ENCODE data around the gene REV1. TPM values are rescaled to one million over a fixed set of nuclear protein-coding genes. Genes with fewer than 3 reads are reported as not detected.

REV1 gene
- total and polyA plus RNA-seq, 9 of the 15 experiments (the other 6 are each of a cell fraction or from before 2014, with no cell fraction given), result 12.8 to 54.4 (median 29.6) TPM

DNA sequence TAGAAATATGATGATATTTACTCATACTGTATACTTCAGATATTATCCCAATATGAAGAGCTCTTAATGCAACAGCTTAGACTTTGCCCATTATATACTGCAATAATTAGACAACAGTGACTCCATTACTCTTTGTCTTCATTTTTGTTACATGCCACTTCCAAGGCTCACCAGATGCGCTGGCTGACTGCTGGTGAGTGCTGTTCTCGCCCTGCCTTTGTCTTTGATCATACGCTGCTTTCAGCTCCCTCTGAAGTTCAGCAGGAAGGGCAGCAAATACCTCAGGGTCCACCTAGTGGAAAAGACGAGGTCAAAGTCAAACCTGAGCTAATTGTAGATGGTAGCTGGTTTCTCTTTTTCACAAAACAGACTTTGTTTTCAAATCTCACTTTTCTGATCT is 86.3 kb downstream of the REV1 start (continued):
- TF ChIP-seq, protein P1, sequence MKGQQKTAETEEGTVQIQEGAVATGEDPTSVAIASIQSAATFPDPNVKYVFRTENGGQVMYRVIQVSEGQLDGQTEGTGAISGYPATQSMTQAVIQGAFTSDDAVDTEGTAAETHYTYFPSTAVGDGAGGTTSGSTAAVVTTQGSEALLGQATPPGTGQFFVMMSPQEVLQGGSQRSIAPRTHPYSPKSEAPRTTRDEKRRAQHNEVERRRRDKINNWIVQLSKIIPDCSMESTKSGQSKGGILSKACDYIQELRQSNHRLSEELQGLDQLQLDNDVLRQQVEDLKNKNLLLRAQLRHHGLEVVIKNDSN (CRISPR knock-in tag; IDR thresholded peaks at IDR 0.05), result no peak
- TF ChIP-seq POLR2A (conservative IDR thresholded peaks at IDR 0.05), result peak; percentile 20; the same call in 1 of the 2 replicates

DNA sequence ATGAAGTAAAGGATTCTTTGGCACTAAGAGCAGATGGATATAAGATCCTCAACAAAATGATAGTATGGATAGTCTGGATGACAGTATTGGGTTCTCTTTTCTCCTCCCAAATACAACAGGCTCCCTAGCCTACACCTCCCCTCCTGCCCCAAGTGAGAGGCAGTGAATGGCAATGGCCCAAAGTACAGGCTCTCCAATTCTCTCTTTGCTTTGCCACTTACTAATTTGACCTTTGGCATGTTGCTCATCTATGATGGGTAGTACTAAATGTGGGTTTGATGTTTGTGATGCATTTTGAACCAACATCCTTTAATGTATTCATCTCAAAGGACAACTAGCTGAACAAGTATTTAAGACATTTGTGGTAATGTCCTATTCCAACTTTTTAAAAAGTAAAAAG is 86.7 kb downstream of the REV1 start:
- H3K4me3 ChIP-seq, result no peak overlapping the region
- ChIA-PET CTCF (ENCODE audit: low intra/inter-chr PET ratio) (no interaction called here), POLR2A (interaction anchor here (1.1 to 1.2 kb wide), 2 partner anchors 10 kb away, joined by 3 to 4 read pairs; no protein-coding TSS in a partner anchor)
- no peak overlapping the region for H3K9ac ChIP-seq (ENCODE audit: insufficient read depth in 1 of 2, low read depth in 2 of 2, low read length in 2 of 2)
- no peak overlapping the region for H3K4me2 ChIP-seq (ENCODE audit: insufficient read depth, low read length)
- no peak for TF ChIP-seq TBL1XR1 (IDR thresholded peaks at IDR 0.05; ENCODE audit: low read length in 2 of 2)
- 0 out of 2 replicates have a peak, but pooled peaks have one; percentile 29 for TF ChIP-seq SUPT5H (IDR thresholded peaks at IDR 0.05)
- no peak for TF ChIP-seq ZBTB1 (CRISPR knock-in tag; IDR thresholded peaks at IDR 0.05; ENCODE audit: borderline replicate concordance, low read depth)
- no peak for TF ChIP-seq LCOR (CRISPR knock-in tag; IDR thresholded peaks at IDR 0.05)
- no peak for TF ChIP-seq ZNF57 (CRISPR knock-in tag; IDR thresholded peaks at IDR 0.05)
- TF ChIP-seq POLR2A (conservative IDR thresholded peaks at IDR 0.05), result peak; percentile 43; the same call in 1 of the 2 replicates
- no peak for TF ChIP-seq CC2D1A (IDR thresholded peaks at IDR 0.05)
- no peak for TF ChIP-seq ZBTB17 (CRISPR knock-in tag; IDR thresholded peaks at IDR 0.05)
- no peak for TF ChIP-seq BCL6 (CRISPR knock-in tag; IDR thresholded peaks at IDR 0.05)
- TF ChIP-seq, protein P2, sequence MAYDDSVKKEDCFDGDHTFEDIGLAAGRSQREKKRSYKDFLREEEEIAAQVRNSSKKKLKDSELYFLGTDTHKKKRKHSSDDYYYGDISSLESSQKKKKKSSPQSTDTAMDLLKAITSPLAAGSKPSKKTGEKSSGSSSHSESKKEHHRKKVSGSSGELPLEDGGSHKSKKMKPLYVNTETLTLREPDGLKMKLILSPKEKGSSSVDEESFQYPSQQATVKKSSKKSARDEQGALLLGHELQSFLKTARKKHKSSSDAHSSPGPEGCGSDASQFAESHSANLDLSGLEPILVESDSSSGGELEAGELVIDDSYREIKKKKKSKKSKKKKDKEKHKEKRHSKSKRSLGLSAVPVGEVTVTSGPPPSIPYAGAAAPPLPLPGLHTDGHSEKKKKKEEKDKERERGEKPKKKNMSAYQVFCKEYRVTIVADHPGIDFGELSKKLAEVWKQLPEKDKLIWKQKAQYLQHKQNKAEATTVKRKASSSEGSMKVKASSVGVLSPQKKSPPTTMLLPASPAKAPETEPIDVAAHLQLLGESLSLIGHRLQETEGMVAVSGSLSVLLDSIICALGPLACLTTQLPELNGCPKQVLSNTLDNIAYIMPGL (CRISPR knock-in tag; IDR thresholded peaks at IDR 0.05), result no peak
- H2AFZ ChIP-seq (ENCODE audit: low read depth, low read length), result no peak overlapping the region
- FAIRE-seq (no peak), DNase-seq (ENCODE audit: extremely low read depth in 1 of 4, low spot score in 3 of 4) (no peak), ATAC-seq (no peak)
- H3K9me1 ChIP-seq (ENCODE audit: control insufficient read depth, insufficient read depth, low read length), result no peaks in the 10 kb centered on the region
- no peak overlapping the region for H3K27ac ChIP-seq (ENCODE audit: extremely low read depth, low read depth, low read length)
- H4K20me1 ChIP-seq (replicated peaks; ENCODE audit: control insufficient read depth, insufficient read depth, low read length), result no peaks in the 10 kb centered on the region
- H3K27me3 ChIP-seq (ENCODE audit: control insufficient read depth in 2 of 2, insufficient read depth in 2 of 2, low read length in 2 of 2), result no peaks in the 10 kb centered on the region
- peaks cover 96% of the 10 kb centered on the region for H3K36me3 ChIP-seq (ENCODE audit: control insufficient read depth, insufficient read depth, low read length)
- BruUV-seq (replicated peaks), result no TSS peak
- no peaks in the 10 kb centered on the region for H3K79me2 ChIP-seq (ENCODE audit: control insufficient read depth, insufficient read depth, low read length)
- H3K4me1 ChIP-seq (replicated peaks in 1 of 2; ENCODE audit: control insufficient read depth in 2 of 2, insufficient read depth in 2 of 2, low read length in 2 of 2), result no peaks in the 10 kb centered on the region
- intact Hi-C loops (cut with micrococcal nuclease), result no loop called here
- H3K9me3 ChIP-seq (replicated peaks; ENCODE audit: control insufficient read depth, insufficient read depth, low read depth, low read length), result no peaks in the 10 kb centered on the region
- in situ Hi-C loops (cut with MboI), result no loop called here
